RWPE1 (cell line): Measurements from ENCODE around the gene POFUT2.

Experiments used
- CTCF ChIA-PET: fragments of 350-600 bp; sonication (Branson Sonifier 250); formaldehyde crosslinking; extraction: SDS; loops from one replicate; lab custom pipeline; 2021; lab: Yijun Ruan, JAX
- POLR2A ChIA-PET: fragments of 400-600 bp; formaldehyde crosslinking; extraction: SDS; loops from one replicate; lab custom pipeline; 2020; ENCODE audit warnings: antibody characterized with exemption; ENCODE audit not compliant: low non-redundant PET; lab: Yijun Ruan, JAX
- DNase-seq: peaks from one replicate; pipeline ENCODE4 v3.0.0; 2012; ENCODE audit warnings: low spot score
- H3K27ac ChIP-seq: fragments of 450-650 bp; 2 replicates; pipeline ENCODE4 v1.5.1; 2017
- TF ChIP-seq, protein P1 (sequence below): fragments of 450-650 bp; conservative IDR thresholded peaks from 2 replicates; pipeline ENCODE4 v1.5.1; 2017; ENCODE audit warnings: low read depth, mild to moderate bottlenecking

The POFUT2 gene

DNA sequence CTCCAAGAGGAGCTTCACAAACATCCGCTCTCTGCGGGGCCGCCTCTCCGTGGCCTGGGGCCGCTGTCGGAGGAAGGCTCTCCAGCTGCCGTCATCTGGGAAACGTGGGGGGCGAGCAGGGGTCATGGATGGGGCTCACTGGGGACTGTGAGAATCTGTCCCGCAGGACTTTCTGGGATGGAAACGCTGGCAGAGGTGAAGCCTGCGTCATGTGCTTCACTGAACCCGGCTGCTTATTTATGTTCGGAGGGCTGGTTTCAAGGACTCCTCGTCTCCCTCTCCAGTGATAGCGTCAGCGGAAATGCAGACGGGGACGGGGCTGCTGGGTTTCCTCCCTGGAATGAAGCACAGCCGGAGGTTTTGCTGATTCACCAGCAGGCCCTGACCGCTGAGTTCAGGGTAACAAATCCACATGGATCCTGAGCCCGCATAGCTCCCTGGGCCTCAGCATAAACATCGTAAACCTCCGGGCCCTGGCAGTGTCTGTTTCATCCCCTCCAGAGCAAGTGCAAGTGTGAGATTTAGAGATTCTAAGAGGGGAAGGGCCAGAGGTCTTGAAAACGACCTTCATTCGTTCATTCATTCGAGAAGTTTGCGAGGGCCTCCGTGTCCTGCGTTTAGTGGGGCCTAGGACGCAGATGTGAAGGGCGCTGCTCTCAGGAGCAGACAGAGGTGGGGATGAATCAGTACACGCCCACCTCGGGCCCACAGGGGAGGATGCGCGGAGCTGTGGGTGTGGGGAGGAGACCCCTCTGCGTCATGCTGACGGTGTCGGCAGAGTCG, 7.0 kb upstream of the POFUT2 start:
- no peak for DNase-seq
- TF ChIP-seq, protein P1, sequence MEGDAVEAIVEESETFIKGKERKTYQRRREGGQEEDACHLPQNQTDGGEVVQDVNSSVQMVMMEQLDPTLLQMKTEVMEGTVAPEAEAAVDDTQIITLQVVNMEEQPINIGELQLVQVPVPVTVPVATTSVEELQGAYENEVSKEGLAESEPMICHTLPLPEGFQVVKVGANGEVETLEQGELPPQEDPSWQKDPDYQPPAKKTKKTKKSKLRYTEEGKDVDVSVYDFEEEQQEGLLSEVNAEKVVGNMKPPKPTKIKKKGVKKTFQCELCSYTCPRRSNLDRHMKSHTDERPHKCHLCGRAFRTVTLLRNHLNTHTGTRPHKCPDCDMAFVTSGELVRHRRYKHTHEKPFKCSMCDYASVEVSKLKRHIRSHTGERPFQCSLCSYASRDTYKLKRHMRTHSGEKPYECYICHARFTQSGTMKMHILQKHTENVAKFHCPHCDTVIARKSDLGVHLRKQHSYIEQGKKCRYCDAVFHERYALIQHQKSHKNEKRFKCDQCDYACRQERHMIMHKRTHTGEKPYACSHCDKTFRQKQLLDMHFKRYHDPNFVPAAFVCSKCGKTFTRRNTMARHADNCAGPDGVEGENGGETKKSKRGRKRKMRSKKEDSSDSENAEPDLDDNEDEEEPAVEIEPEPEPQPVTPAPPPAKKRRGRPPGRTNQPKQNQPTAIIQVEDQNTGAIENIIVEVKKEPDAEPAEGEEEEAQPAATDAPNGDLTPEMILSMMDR: no peak
- ChIA-PET POLR2A (no interaction called here), CTCF (interaction anchor here (1.0 kb wide), 1 partner anchor 155 kb away, joined by 5 read pairs; no protein-coding TSS in a partner anchor)
- H3K27ac ChIP-seq: no peak overlapping the region

DNA sequence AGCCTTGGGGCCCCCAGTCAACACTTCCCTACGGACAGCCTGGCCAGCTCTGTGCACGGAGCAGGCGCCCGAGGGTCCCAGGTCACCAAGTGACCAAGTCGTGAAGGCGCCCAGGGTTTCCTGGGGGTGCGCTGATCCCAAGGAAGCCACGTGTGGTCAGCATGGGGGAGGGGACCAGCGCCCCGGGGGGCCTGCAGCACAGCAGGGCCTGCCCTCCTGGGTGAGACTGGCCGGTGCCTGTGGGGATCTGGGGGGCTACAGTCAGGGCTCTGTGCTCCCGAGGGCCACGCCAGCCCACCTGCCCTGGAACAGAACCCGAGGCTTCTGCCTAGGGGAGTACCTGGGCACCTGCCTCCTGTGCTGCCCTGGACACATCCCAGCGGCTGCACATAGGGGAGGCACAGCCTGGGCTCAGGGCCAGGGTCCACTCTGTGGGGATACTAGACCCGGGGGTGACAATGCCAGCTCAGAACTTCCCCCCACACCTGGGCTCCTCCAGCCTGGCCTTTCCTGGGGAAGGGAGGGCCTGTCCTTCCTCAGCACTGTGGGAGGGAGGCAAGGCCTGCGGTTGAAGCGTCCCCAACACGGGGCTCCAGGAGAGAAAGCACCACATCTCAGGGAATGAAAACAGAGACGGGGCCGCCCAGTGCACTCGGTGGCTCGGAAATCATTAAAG, 6.2 kb upstream of the POFUT2 start:
- ChIA-PET CTCF (interaction anchor here (0.6 to 1.7 kb wide), 3 partner anchors 154 to 798 kb away, joined by 3 to 8 read pairs (median 5); no protein-coding TSS in a partner anchor), POLR2A (no interaction called here)
- DNase-seq: no peak
- TF ChIP-seq, protein P1: no peak
- H3K27ac ChIP-seq: no peak overlapping the region

DNA sequence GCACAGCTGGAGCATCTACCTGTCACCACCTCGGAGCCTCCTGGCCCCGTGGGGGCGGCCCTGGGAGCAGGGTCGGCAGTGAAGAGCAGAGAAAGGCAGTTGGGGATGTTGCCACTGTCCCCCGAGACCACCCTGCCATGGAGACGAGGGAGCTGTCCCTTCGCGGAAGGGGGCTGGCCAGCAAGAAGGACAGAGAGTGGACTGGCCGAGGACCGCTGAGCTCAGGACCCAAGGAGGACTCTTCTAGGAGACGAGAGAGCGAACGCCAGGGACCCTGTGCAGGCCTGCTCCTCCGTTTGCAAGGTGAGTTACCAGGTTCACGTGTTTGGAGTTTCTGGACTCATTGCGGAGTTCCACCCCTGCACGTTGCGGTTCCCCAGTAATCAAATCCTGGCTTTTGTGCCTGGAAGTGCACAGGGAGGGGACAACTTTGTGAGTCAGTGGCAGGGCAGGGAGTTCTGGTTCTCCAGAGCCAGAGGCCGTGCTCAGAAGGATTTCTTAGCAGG, 5.6 kb upstream of the POFUT2 start:
- CTCF ChIA-PET: interaction anchor here (0.6 to 1.7 kb wide), 11 partner anchors 39 to 803 kb away, joined by 3 to 8 read pairs (median 4); no protein-coding TSS in a partner anchor
- TF ChIP-seq, protein P1: no peak
- H3K27ac ChIP-seq: no peak overlapping the region

DNA sequence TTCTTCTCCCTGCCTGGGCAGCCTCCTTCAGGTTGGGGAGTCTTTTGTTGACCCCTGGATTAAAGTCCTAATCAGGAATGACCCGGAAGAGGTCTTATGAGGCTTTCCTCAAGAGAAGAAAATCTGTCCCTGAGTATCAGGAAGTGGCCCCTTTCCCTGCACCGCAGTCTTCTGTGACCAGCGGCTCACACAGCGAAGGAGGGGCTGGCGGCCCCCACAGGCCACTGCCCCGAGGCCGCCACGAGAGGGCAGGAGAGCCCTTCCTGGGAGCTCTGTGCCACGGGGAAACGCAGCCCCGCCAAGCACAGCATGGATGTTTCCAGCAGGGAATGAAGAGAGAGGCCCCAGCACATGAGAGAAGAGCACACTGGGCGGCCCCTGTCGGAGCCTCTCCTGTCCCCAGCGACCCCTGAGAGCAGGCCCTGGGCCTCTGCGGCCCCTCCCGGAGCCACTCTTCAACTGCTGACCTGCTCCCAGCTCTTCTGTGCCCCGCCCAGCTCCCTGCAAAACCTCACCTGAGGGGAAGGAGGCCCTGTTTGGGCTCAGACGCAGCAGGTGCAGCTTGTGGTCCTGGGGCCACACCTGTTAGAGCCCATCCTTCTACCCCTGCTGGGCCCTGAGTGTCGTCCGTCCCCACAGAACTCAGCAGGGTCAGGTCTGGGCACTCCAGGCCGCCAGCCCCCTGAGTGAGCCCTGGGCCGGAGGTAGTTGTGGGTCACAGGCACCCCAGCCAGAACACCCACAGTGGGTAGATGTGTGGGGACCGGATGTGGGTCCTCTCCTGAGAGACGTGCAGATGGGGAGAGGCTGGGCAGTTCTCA, 4.9 kb upstream of the POFUT2 start:
- DNase-seq: peak; percentile 75
- POLR2A ChIA-PET: no interaction called here
- CTCF ChIA-PET: interaction anchor here (0.5 to 1.7 kb wide), 21 partner anchors 21 to 804 kb away, joined by 3 to 9 read pairs (median 4); no protein-coding TSS in a partner anchor
- H3K27ac ChIP-seq: 0 out of 2 replicates have a peak overlapping the region, but pooled peaks have one; percentile 47
- TF ChIP-seq, protein P1: peak; percentile 96

More for the DNA sequence above, 5.6 kb upstream of the POFUT2 start:
- DNase-seq: no peak
- POLR2A ChIA-PET: no interaction called here

DNA sequence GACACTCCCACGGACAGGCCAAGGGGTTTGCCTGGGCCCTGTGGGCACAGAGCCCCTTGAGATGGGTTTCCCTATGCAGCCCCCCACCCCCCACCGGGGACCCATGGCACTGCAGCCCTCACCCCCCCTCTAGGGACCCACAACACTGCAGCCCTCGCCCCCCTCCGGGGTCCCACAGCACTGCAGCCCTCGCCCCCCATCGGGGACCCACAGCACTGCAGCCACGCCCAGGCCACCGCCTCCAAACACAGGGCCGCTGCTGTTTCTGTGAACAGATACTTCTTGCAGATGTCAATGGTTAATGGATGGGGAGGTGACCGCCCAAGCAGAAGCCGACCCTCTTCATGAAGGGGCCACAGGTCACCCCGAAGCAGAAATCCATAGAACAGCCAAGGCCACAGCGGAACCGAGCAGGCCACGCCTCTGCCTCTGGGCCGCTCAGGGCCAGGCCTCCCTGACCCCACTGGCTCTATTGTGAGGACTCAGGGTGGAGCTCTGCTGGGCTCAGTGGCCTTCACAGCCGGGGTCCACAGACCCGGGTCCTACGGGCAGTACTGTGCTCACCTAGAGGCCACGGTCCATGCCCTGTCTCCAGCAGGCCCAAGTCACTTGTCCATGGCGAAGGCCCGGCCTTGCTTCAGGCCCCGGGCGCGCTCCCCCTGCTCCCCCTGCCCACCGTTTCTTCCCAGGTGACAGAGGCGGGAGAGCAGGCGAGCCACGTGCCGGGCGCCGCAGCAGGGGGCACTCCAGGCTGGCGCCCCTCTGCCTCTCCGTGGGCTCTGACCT, 4.1 kb upstream of the POFUT2 start:
- H3K27ac ChIP-seq: peak overlapping the region; percentile 47
- CTCF ChIA-PET: interaction anchor here (0.5 to 1.7 kb wide), 12 partner anchors 37 to 349 kb away, joined by 3 to 9 read pairs (median 4); no protein-coding TSS in a partner anchor
- DNase-seq: no peak
- TF ChIP-seq, protein P1: no peak
- POLR2A ChIA-PET: interaction anchor here (0.6 kb wide), 1 partner anchor 115 kb away, joined by 4 read pairs; no protein-coding TSS in a partner anchor
